ENCODE results near the gene IL17B.
"Not testable (repeated sequence)": the region's sequence is repeated elsewhere in the genome, so short reads cannot be mapped to it uniquely, and the experiment has no call there.

The IL17B gene

DNA sequence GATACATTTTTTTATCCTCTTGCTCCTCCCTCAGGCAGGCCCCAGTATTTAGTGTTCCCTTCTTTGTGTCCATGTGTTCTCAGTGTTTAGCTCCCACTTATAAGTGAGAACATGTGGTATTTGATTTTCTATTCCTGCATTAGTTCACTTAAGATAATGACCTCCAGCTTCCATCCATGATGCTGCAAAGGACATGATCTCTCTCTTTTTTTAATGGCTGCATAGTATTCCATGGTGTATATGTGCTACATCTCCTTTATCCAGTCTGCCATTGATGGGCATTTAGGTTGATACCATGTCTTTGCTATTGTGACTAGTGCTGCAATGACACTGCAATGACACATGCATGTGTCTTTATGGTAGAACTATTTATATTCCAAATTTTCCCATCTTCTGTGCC, 15.9 kb upstream of the IL17B start:
- H3K4me3 ChIP-seq (ENCODE audit: low read depth, low read length); H3K9me3 ChIP-seq (ENCODE audit: control insufficient read depth, insufficient read depth, low read depth, low read length); H3K9ac ChIP-seq (ENCODE audit: low read length); H3K27me3 ChIP-seq (ENCODE audit: control insufficient read depth, insufficient read depth, low read length); H3K4me1 ChIP-seq (ENCODE audit: control insufficient read depth, insufficient read depth, low read length); H3K36me3 ChIP-seq (ENCODE audit: control insufficient read depth, insufficient read depth, low read length); H3K27ac ChIP-seq (ENCODE audit: low read depth, low read length): not testable (repeated sequence)

DNA sequence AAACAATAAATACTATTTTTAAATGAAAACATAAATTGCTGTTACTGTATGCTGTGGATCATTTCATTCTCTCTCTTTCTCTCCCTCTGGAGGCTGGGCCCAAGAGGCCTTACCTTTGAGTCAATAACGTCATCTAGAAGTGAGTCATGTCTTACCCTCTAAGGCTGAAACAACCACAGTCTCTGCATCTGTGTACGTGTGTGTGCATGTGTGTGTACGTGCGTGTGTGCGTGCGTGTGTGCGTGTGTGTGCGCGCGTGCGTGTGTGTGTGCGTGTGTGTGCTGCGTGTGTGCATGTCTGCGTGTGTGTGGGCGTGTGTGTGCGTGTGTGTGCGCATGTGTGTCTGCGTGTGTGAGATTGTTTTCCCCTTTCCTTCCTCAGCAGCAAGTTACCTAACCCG, 13.6 kb upstream of the IL17B start:
- Histone ChIP-seq H3K27me3 (ENCODE audit: control insufficient read depth, insufficient read depth, low read length) (no peaks in the 10 kb centered on the region), H3K9ac (ENCODE audit: low read length) (no peak overlapping the region), H3K9me3 (ENCODE audit: control insufficient read depth, insufficient read depth, low read depth, low read length) (peaks cover 11% of the 10 kb centered on the region; the same call in 1 of the 2 replicates), H3K36me3 (ENCODE audit: control insufficient read depth, insufficient read depth, low read length) (no peaks in the 10 kb centered on the region), H3K4me1 (ENCODE audit: control insufficient read depth, insufficient read depth, low read length) (no peaks in the 10 kb centered on the region), H3K27ac (ENCODE audit: low read depth, low read length) (no peak overlapping the region), H3K4me3 (ENCODE audit: low read depth, low read length) (no peak overlapping the region)

DNA sequence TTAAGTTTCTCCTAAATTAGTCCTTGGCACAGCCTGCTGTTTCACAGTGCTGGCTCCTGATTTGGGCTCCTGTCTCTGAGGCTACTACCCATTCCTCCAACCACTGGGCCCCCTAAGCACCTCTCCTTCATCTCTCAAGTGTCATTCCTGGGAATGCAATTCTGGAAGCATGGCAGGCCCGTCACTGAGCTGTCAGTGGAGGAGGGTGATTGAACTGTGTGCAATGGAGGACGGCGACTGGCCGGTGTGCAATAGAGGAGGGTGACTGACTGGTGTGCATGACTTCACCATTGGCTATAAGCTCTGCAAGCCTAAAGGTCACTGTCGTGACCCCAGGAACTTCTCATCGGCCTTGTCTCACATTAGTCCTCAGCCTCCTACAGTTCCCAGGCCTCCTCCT, 12.4 kb upstream of the IL17B start:
- Histone ChIP-seq H3K27ac (ENCODE audit: low read depth, low read length) (no peak overlapping the region), H3K9me3 (ENCODE audit: control insufficient read depth, insufficient read depth, low read depth, low read length) (peaks cover 11% of the 10 kb centered on the region; the same call in 1 of the 2 replicates), H3K9ac (ENCODE audit: low read length) (no peak overlapping the region), H3K4me1 (ENCODE audit: control insufficient read depth, insufficient read depth, low read length) (no peaks in the 10 kb centered on the region), H3K4me3 (ENCODE audit: low read depth, low read length) (no peak overlapping the region), H3K36me3 (ENCODE audit: control insufficient read depth, insufficient read depth, low read length) (no peaks in the 10 kb centered on the region), H3K27me3 (ENCODE audit: control insufficient read depth, insufficient read depth, low read length) (no peaks in the 10 kb centered on the region)

DNA sequence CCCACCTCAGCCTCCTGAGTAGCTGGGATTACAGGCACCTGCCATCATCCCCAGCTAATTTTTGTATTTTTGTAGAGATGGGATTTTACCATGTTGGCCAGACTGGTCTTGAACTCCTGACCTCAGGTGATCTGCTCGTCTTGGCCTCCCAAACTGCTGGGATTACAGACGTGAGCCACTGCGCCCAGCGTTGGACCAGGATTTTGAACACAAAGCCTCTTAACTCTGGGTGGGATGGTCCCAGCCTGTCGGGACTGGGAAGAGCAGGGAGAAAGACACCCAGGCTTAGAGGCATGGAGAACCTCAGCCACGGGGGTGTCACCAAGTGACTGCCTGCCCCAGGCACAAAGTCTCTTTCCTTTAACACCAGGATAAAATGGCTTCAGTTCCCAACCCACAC, 12.0 kb upstream of the IL17B start:
- H3K36me3 ChIP-seq (ENCODE audit: control insufficient read depth, insufficient read depth, low read length); H3K9ac ChIP-seq (ENCODE audit: low read length); H3K27ac ChIP-seq (ENCODE audit: low read depth, low read length); H3K4me3 ChIP-seq (ENCODE audit: low read depth, low read length); H3K4me1 ChIP-seq (ENCODE audit: control insufficient read depth, insufficient read depth, low read length); H3K27me3 ChIP-seq (ENCODE audit: control insufficient read depth, insufficient read depth, low read length): not testable (repeated sequence)
- peaks cover 11% of the 10 kb centered on the region; the same call in 1 of the 2 replicates for H3K9me3 ChIP-seq (ENCODE audit: control insufficient read depth, insufficient read depth, low read depth, low read length)

DNA sequence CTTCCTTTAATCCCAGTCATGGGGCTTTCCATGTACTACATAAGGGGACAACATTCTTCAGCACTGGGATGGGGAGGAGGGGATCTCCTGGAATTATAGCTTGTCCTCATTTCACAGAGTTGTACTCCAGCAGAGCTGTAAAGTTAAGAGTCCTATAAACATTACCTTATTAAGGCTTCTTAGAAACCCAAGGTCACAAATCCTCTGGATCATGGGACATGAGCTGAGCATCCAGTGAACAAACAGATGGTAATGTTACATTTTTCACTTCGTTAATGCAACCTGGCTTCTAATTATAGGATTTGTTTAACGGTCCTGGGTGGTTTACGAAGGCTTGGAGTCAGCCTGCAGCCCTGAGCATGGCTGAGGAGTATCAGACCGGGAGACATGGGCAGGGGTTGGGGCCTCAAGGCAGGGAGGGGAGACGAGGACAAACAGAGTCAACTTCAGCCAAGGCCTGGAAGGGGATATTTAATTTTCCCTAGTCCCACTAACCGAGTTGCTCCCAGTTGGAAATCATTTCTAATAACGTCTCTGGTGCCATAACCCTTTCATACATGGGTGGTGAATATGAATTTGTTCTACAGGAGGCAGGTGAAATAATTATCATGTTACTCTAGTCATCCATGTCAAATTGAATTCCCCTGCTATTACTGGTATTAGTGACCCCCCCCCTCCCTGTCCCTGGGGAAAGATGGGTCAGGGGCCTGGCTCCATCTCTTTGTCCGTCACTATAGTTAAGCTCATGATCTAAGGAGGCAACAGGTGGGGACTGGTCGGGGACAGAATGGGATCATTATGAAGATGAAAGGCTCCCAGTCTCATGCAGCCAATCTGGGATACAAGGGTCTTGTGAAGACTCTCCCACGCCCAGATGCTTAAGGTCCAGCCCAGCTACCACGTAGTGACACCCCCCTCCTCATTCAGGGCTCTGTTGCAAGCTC, 10.7 kb upstream of the IL17B start:
- H3K36me3 ChIP-seq (ENCODE audit: control insufficient read depth, insufficient read depth, low read length), result no peaks in the 10 kb centered on the region
- H3K4me1 ChIP-seq (ENCODE audit: control insufficient read depth, insufficient read depth, low read length), result peaks cover 9% of the 10 kb centered on the region; the same call in 1 of the 2 replicates
- H3K9me3 ChIP-seq (ENCODE audit: control insufficient read depth, insufficient read depth, low read depth, low read length), result peaks cover 11% of the 10 kb centered on the region; the same call in 1 of the 2 replicates
- H3K9ac ChIP-seq (ENCODE audit: low read length), result no peak overlapping the region
- H3K4me3 ChIP-seq (ENCODE audit: low read depth, low read length), result no peak overlapping the region
- no peaks in the 10 kb centered on the region for H3K27me3 ChIP-seq (ENCODE audit: control insufficient read depth, insufficient read depth, low read length)
- no peak overlapping the region for H3K27ac ChIP-seq (ENCODE audit: low read depth, low read length)

DNA sequence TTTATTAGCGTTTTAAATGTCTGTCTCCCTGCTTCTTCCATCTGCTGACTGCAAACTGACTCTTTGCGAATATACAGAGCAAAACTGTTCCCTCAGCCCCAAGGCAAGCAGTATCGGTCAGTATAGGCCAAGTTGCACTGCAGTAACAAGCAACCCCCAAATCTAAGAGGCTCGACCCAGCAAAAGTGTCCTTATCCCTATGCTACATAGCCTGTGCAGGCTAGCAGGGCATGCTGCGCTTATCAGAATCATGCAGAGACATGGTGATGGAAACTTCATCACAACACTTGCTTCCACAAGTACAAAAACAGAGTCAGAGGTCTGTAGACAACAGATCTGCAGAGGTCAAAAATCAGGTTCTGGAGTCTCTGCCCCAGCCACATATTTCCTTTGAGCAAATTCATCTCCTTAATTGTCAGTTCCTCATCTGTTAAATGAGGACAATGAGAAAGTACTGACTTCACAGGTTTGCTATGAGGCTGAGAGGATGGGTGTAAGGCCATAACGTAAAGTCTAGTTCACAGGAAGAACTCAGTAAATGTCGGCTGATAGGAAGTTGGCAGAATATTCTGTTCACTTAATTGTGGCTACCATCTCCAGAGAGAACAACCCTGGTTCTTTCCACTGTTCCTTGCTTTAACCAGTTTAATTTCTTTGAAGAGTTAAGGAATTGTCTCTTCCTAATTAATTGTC, 9.6 kb upstream of the IL17B start:
- no peaks in the 10 kb centered on the region for H3K27me3 ChIP-seq (ENCODE audit: control insufficient read depth, insufficient read depth, low read length)
- H3K9ac ChIP-seq (ENCODE audit: low read length), result no peak overlapping the region
- H3K27ac ChIP-seq (ENCODE audit: low read depth, low read length), result no peak overlapping the region

DNA sequence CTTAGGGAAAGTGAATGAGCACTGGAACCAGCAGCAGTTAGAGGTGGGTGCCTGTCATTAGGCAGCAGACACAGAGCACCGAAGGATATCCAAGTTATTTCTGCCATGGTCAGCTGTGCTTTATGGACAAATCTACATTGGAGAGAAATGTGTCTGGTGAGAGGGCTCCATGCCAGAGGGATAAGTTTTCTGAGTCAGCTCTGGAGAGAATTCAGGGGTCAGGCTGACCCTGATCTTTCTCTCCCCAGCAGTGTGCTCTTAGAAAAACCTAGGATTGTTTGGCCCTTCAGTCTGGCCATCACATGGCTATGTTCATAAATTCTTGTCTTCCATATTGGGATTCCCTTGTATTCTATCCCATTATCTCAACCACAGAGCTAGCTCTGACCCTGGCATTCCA, 8.9 kb upstream of the IL17B start:
- peaks cover 9% of the 10 kb centered on the region; the same call in 1 of the 2 replicates for H3K4me1 ChIP-seq (ENCODE audit: control insufficient read depth, insufficient read depth, low read length)
- H3K27ac ChIP-seq (ENCODE audit: low read depth, low read length), result no peak overlapping the region
- H3K4me3 ChIP-seq (ENCODE audit: low read depth, low read length), result no peak overlapping the region
- H3K9ac ChIP-seq (ENCODE audit: low read length), result no peak overlapping the region
- H3K36me3 ChIP-seq (ENCODE audit: control insufficient read depth, insufficient read depth, low read length), result no peaks in the 10 kb centered on the region
- H3K9me3 ChIP-seq (ENCODE audit: control insufficient read depth, insufficient read depth, low read depth, low read length), result peaks cover 11% of the 10 kb centered on the region; the same call in 1 of the 2 replicates
- no peaks in the 10 kb centered on the region for H3K27me3 ChIP-seq (ENCODE audit: control insufficient read depth, insufficient read depth, low read length)

More for the DNA sequence above, 9.6 kb upstream of the IL17B start:
- Histone ChIP-seq H3K36me3 (ENCODE audit: control insufficient read depth, insufficient read depth, low read length) (no peaks in the 10 kb centered on the region), H3K4me3 (ENCODE audit: low read depth, low read length) (no peak overlapping the region), H3K9me3 (ENCODE audit: control insufficient read depth, insufficient read depth, low read depth, low read length) (peaks cover 11% of the 10 kb centered on the region; the same call in 1 of the 2 replicates), H3K4me1 (ENCODE audit: control insufficient read depth, insufficient read depth, low read length) (peaks cover 9% of the 10 kb centered on the region; the same call in 1 of the 2 replicates)

DNA sequence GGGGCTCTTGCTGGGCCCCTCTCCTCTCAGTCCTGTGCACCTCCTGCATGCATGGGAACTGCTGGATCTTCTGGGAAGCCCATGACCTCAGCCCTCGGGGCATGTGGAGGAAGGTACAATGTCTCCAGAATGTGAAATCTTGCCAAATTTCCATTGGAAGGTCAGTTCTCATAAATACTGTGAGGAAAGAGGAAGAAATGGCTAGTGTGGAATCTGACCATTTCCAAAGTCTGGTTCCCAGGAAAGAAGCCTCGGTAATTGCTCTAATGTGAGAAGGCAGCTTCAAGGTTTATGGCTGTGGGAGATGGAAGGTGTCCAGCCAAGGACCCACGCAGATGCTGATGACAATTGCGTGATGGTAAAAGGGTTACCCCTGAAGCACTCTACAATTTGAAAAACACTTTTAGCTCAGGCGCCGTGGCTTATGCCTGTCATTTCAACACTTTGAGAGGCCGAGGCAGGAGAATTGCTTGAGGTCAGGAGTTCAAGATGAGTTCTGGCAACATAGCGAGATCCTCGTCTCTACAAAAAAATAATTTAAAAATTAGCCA, 8.1 kb upstream of the IL17B start:
- Histone ChIP-seq H3K9ac (ENCODE audit: low read length) (no peak overlapping the region), H3K9me3 (ENCODE audit: control insufficient read depth, insufficient read depth, low read depth, low read length) (peaks cover 11% of the 10 kb centered on the region; the same call in 1 of the 2 replicates), H3K27ac (ENCODE audit: low read depth, low read length) (no peak overlapping the region), H3K27me3 (ENCODE audit: control insufficient read depth, insufficient read depth, low read length) (no peaks in the 10 kb centered on the region), H3K4me1 (ENCODE audit: control insufficient read depth, insufficient read depth, low read length) (peaks cover 9% of the 10 kb centered on the region; the same call in 1 of the 2 replicates), H3K36me3 (ENCODE audit: control insufficient read depth, insufficient read depth, low read length) (no peaks in the 10 kb centered on the region), H3K4me3 (ENCODE audit: low read depth, low read length) (no peak overlapping the region)

DNA sequence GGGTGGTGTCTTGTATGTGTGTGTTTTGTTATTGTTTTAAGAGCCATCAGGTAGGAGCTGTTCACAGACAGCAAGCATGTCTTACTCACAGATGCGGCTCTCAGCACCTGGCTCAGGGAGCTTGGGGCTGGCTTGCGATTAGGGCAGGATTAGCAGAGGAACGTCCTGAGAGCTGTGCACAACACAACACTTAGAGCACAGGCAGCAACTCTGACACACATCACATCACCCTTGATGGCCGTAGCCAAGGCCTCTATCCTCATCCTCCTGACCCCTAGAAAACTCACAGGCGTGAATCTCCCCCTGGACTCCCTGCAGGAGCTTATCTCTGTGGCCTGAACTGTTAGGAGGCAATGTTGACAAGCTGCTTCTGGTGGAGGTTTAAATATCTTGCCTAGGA, 7.1 kb upstream of the IL17B start:
- Histone ChIP-seq H3K27me3 (ENCODE audit: control insufficient read depth, insufficient read depth, low read length) (no peaks in the 10 kb centered on the region), H3K4me1 (ENCODE audit: control insufficient read depth, insufficient read depth, low read length) (peaks cover 10% of the 10 kb centered on the region; the same call in 1 of the 2 replicates), H3K9me3 (ENCODE audit: control insufficient read depth, insufficient read depth, low read depth, low read length) (peaks cover 11% of the 10 kb centered on the region; the same call in 1 of the 2 replicates), H3K4me3 (ENCODE audit: low read depth, low read length) (no peak overlapping the region), H3K9ac (ENCODE audit: low read length) (no peak overlapping the region), H3K27ac (ENCODE audit: low read depth, low read length) (peak overlapping the region; percentile 12; the same call in 1 of the 2 replicates), H3K36me3 (ENCODE audit: control insufficient read depth, insufficient read depth, low read length) (no peaks in the 10 kb centered on the region)

DNA sequence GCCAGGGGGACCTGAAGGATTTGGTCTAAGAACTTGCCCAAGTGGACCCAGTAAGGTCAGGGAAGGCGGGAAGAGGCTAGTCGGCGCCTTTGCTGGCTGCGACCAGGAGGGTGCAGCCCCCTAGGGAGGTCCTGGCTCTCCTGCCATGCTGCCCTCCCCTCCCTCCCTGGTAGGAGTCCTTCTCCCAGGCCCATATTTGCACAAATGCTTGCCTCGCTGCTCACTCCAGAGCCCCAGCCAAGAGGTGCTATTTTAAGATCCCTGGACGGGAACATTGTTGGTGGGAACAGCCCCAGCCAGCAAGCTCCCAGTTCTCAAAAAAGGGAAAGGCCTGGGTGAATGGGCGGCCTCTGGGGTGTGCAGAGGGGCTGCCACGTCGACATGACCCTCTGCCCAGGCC, 4.3 kb upstream of the IL17B start:
- Histone ChIP-seq H3K9me3 (ENCODE audit: control insufficient read depth, insufficient read depth, low read depth, low read length) (peaks cover 7% of the 10 kb centered on the region; the same call in 1 of the 2 replicates), H3K9ac (ENCODE audit: low read length) (no peak overlapping the region), H3K36me3 (ENCODE audit: control insufficient read depth, insufficient read depth, low read length) (no peaks in the 10 kb centered on the region), H3K4me1 (ENCODE audit: control insufficient read depth, insufficient read depth, low read length) (peaks cover 17% of the 10 kb centered on the region; the same call in 1 of the 2 replicates), H3K27me3 (ENCODE audit: control insufficient read depth, insufficient read depth, low read length) (no peaks in the 10 kb centered on the region), H3K4me3 (ENCODE audit: low read depth, low read length) (no peak overlapping the region), H3K27ac (ENCODE audit: low read depth, low read length) (no peak overlapping the region)

Data from HUES6 (cell line).